Upper lobe of left lung (tissue), 4 donors: ENCODE data around the gene DR1.

Experiments
- POLR2AphosphoS5 ChIP-seq, 2 donors: sonication (generic); formaldehyde crosslinking; IDR thresholded peaks; one replicate each; pipeline ENCODE4 v1.5.1; 2017; ENCODE audit warnings: antibody characterized with exemption in 2 of 2
- TF ChIP-seq, protein P1 (sequence below), 6 experiments: fragments of 450-650 bp in 4 of 6; fragments of 200-600 bp in 2 of 6; sonication (generic) in 2 of 6; IDR thresholded peaks; one replicate each; pipeline ENCODE4 v1.5.1; 2016 to 2019; ENCODE audit warnings: antibody characterized with exemption in 6 of 6

- TF ChIP-seq, protein P1, sequence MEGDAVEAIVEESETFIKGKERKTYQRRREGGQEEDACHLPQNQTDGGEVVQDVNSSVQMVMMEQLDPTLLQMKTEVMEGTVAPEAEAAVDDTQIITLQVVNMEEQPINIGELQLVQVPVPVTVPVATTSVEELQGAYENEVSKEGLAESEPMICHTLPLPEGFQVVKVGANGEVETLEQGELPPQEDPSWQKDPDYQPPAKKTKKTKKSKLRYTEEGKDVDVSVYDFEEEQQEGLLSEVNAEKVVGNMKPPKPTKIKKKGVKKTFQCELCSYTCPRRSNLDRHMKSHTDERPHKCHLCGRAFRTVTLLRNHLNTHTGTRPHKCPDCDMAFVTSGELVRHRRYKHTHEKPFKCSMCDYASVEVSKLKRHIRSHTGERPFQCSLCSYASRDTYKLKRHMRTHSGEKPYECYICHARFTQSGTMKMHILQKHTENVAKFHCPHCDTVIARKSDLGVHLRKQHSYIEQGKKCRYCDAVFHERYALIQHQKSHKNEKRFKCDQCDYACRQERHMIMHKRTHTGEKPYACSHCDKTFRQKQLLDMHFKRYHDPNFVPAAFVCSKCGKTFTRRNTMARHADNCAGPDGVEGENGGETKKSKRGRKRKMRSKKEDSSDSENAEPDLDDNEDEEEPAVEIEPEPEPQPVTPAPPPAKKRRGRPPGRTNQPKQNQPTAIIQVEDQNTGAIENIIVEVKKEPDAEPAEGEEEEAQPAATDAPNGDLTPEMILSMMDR (IDR thresholded peaks at IDR 0.05) = no peak
- no peak for TF ChIP-seq POLR2AphosphoS5 (IDR thresholded peaks at IDR 0.05)
Measured at GRCh38 chr1:93360111-93360510, 14.4 kb downstream of the DR1 start.
